ENCODE data around the gene TRIM7.

DNA sequence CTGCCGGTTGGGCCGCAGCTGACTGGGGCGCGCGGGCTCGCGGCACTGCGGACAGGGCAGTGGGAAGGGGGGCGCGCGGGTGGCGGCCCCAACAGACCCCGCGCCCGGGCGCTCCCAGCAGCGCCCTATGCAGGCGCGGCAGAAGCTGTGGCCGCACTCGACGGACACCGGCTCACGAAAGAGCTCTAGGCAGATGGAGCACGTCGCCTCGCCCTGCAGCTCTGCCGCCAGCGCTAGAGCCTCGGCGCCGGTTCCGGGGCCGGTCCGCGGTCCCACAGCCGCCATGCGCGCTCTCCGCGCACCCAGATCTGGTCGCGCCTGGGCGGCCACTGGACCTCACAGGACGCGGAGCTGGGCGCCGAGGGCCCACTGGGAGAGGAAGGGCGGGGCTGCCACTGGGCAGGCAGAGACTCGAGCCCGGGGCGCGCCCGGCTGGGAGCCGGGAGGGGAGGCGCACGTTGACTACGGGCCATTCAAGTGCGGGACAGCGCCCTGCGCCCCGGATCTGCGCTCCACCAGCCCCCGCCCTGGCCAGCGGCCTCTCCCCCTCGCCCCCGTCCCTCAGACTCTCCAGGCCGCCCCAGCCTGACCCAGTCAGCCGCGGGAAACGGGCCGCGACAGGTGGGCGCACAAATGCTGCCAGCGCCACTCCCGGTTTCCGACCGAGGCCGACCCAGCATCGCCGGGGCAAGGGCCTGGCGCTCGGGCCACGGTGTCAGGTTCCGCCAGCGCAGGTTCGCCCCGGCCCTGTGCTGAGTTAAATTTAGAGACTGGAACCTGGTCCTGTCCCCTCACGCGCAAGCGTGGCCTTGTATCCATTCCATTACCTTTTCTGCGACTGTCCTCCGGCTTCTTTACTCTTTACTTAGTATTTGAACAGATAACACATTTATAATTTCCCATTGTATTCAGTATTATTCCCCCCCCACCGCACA is at the start of gene TRIM7:
- no peak for TF ChIP-seq CTCF (conservative IDR thresholded peaks at IDR 0.05; ENCODE audit: low read length)
- no peak for TF ChIP-seq EZH2phosphoT487 (IDR thresholded peaks at IDR 0.05; ENCODE audit: borderline replicate concordance)
